ENCODE results near the gene MYO10.

DNA sequence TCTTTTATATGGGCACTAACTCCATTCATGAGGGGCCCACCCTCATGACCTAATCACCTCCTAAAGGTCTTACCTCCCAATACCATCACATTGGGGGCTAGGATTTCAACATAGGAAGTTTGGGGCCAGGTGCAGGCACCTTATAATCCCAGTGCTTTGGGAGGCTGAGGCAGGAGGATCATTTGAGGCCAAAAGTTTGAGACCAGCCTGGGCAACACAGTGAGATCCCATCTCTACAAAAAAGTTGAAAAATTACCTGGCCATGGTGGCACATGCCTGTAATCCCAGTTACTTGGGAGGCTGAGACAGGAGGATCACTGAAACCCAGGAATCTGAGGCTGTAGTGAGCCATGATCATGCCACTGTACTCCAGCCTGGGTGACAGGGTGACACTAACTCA is 76.7 kb downstream of the MYO10 start:
- TF ChIP-seq YY1 (IDR thresholded peaks at IDR 0.05; ENCODE audit: low read depth) (no peak), EP300 (IDR thresholded peaks at IDR 0.05; ENCODE audit: borderline replicate concordance) (no peak)
